DOHH2 (cell line): Measurements from ENCODE around the gene KRTAP10-3.

Experiments
- EZH2phosphoT487 ChIP-seq: fragments of 200-600 bp; sonication (generic); IDR thresholded peaks from 2 replicates; pipeline ENCODE4 v1.6.1; 2017; ENCODE audit warnings: borderline replicate concordance, mild to moderate bottlenecking, antibody characterized with exemption, low read length, moderate library complexity, mixed read lengths
- TF ChIP-seq, protein P1 (sequence below): fragments of 200-600 bp; sonication (generic); IDR thresholded peaks from one replicate; pipeline ENCODE4 v1.5.1; 2014; ENCODE audit warnings: antibody characterized with exemption, mild to moderate bottlenecking, low read depth, low read length; ENCODE audit not compliant: poor library complexity, severe bottlenecking

DNA sequence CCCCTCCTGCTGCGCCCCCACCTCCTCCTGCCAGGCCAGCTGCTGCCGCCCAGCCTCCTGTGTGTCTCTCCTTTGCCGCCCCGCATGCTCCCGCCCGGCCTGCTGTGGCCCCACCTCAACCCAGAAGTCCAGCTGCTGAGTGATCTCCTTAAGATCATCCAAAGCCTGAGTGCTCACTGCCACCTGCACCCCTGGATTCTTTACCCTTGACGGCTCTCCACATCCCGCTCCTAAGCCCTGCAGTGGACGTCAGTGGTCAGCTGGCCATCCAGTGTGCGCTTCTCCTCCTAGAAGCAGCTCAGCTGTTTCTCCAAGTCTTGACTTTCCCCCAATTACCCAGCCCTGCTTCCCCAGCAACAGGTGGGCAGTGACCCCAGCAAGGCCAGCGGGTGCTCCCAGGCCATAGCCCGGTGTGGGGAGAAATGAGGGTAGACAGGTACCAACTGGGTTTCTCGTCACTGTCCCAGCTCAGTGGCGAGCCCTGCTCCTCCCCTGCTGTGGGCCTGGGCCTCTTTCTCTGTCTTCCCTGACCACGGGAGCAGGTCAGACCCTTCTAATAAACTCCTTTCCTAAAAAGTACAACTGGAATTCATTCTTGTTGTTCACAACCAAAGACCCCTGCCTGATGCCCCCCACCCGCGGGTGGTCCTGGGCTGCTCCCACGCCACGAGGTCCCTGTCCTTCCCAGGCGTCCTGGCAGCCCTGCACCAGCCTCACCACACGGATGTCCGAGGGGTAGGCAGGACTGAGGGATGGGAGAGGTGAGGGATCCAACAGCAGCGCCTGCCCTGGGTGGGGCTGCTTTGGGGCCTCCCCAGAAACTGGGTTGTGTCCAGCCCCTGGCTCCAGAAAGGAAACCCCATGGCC lies 43.2 kb upstream of the KRTAP10-3 start:
- TF ChIP-seq, protein P1, sequence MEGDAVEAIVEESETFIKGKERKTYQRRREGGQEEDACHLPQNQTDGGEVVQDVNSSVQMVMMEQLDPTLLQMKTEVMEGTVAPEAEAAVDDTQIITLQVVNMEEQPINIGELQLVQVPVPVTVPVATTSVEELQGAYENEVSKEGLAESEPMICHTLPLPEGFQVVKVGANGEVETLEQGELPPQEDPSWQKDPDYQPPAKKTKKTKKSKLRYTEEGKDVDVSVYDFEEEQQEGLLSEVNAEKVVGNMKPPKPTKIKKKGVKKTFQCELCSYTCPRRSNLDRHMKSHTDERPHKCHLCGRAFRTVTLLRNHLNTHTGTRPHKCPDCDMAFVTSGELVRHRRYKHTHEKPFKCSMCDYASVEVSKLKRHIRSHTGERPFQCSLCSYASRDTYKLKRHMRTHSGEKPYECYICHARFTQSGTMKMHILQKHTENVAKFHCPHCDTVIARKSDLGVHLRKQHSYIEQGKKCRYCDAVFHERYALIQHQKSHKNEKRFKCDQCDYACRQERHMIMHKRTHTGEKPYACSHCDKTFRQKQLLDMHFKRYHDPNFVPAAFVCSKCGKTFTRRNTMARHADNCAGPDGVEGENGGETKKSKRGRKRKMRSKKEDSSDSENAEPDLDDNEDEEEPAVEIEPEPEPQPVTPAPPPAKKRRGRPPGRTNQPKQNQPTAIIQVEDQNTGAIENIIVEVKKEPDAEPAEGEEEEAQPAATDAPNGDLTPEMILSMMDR: no peak
- no peak for TF ChIP-seq EZH2phosphoT487
